ENCODE measurements around the gene LGALS9C.
"Not testable (repeated sequence)": the region's sequence is repeated elsewhere in the genome, so short reads cannot be mapped to it uniquely, and the experiment has no call there.

DNA sequence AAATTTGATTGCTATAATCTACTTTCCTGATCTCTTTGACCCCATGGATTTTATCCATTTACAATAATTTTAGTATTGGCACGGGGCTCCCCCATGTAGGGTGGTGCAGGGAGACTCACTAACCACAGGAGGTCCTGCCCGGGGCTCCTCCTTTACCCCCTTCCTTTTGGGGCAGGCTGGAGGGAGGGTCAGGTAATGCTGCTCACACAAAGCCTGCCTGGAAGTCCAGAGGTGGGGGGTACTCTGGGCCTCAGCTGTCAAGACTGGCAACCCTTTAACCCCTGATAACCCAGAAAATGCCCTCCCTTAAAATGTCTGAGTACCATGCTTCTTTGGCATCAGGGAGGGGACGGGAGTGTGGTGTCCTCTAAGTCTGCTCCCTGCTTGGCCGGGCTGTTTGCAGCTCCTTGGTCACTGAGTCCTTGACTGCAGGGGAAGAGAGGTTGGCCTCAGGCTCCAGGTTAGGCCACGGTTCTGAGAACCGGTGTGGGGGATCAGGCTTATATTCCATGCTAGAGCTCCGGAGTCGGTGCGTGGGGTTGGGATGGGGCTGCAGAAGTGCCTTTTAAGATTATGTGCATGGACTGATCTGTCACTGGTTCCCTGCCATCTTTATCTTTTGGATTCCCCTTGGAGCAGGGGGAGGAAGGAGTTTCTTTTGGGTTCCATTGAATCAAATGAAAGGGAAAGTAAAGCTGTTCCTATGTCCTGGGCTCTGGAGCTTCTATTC lies 28.9 kb upstream of the LGALS9C start:
- TF ChIP-seq, protein P1, sequence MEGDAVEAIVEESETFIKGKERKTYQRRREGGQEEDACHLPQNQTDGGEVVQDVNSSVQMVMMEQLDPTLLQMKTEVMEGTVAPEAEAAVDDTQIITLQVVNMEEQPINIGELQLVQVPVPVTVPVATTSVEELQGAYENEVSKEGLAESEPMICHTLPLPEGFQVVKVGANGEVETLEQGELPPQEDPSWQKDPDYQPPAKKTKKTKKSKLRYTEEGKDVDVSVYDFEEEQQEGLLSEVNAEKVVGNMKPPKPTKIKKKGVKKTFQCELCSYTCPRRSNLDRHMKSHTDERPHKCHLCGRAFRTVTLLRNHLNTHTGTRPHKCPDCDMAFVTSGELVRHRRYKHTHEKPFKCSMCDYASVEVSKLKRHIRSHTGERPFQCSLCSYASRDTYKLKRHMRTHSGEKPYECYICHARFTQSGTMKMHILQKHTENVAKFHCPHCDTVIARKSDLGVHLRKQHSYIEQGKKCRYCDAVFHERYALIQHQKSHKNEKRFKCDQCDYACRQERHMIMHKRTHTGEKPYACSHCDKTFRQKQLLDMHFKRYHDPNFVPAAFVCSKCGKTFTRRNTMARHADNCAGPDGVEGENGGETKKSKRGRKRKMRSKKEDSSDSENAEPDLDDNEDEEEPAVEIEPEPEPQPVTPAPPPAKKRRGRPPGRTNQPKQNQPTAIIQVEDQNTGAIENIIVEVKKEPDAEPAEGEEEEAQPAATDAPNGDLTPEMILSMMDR (IDR thresholded peaks at IDR 0.05; ENCODE audit: insufficient read depth, low read length, poor library complexity, severe bottlenecking) = not testable (repeated sequence)
- TF ChIP-seq EZH2phosphoT487 (conservative IDR thresholded peaks at IDR 0.05; ENCODE audit: low read length) = not testable (repeated sequence)
